ENCODE data around the gene CHRDL2.

GRCh38 chr11:74749965-74750296, 18.7 kb upstream of the CHRDL2 start:
- TF ChIP-seq CTCF (conservative IDR thresholded peaks at IDR 0.05; ENCODE audit: low read length) (no peak), EZH2phosphoT487 (IDR thresholded peaks at IDR 0.05; ENCODE audit: borderline replicate concordance, low read depth, low read length) (no peak)
